Smooth muscle cell (in vitro differentiated cells): ENCODE results near the gene SMAD6. TPM values are rescaled to one million over a fixed set of nuclear protein-coding genes. Genes with fewer than 3 reads are reported as not detected.

Experiments used
- DNase-seq: peaks from one replicate; lab custom pipeline; 2025; ENCODE audit not compliant: unreplicated experiment; lab: John Stamatoyannopoulos, UW
- H2AFZ ChIP-seq: fragments of 200-600 bp; sonication (generic); 2 replicates; pipeline ENCODE4 v1.6.0; 2016; ENCODE audit warnings: antibody characterized with exemption, low read depth, mild to moderate bottlenecking
- H3F3A ChIP-seq: fragments of 200-600 bp; sonication (generic); 2 replicates; pipeline ENCODE4 v1.6.0; 2017; ENCODE audit warnings: antibody characterized with exemption, low read depth
- H3K27ac ChIP-seq: fragments of 200-600 bp; sonication (generic); 2 replicates; pipeline ENCODE4 v1.5.1; 2016; ENCODE audit warnings: low read depth, mild to moderate bottlenecking
- H3K27me3 ChIP-seq: fragments of 200-600 bp; sonication (generic); 2 replicates; pipeline ENCODE4 v1.6.1; 2016; ENCODE audit warnings: low read depth, mild to moderate bottlenecking
- H3K36me3 ChIP-seq: fragments of 200-600 bp; sonication (generic); 2 replicates; pipeline ENCODE4 v1.5.1; 2016; ENCODE audit warnings: low read depth
- H3K4me1 ChIP-seq: fragments of 200-600 bp; sonication (generic); 2 replicates; pipeline ENCODE4 v1.5.1; 2016; ENCODE audit warnings: low read depth
- H3K4me2 ChIP-seq: fragments of 200-600 bp; sonication (generic); 2 replicates; pipeline ENCODE4 v1.6.0; 2016; ENCODE audit warnings: mild to moderate bottlenecking
- H3K4me3 ChIP-seq: fragments of 200-600 bp; sonication (generic); 2 replicates; pipeline ENCODE4 v1.5.1; 2016; ENCODE audit warnings: mild to moderate bottlenecking
- H3K79me2 ChIP-seq: fragments of 200-600 bp; sonication (generic); 2 replicates; pipeline ENCODE4 v1.6.0; 2016; ENCODE audit warnings: low read depth, mild to moderate bottlenecking
- H3K9ac ChIP-seq: fragments of 200-600 bp; sonication (generic); 2 replicates; pipeline ENCODE4 v1.6.0; 2016; ENCODE audit warnings: low read depth
- H3K9me3 ChIP-seq: fragments of 200-600 bp; sonication (generic); replicated peaks from 2 replicates; pipeline ENCODE4 v1.5.1; 2016; ENCODE audit warnings: low read depth
- H4K20me1 ChIP-seq: fragments of 200-600 bp; sonication (generic); 2 replicates; pipeline ENCODE4 v1.6.0; 2016; ENCODE audit warnings: low read depth
- WGBS: methylation state at CpG from one replicate; pipeline ENCODE4 v1.1.7; 2016; ENCODE audit warnings: low lambda C conversion rate; 5-methylcytosine and 5-hydroxymethylcytosine counted together
- polyA plus RNA-seq: library from polyadenylated mRNA; unstranded; fragments of >200 nt; fragmentation: Nextera tagmentation; extraction: Ambion mirVana; gene quantifications from 2 replicates; pipeline ENCODE4 v1.2.1, GENCODE V29; 2016
- total RNA-seq: library from RNA; depleted of rRNA; stranded (reverse); fragments of >200 nt; gene quantifications from 2 replicates; pipeline ENCODE4 v1.2.3, GENCODE V29; 2014
- TF ChIP-seq, protein P1 (sequence below): fragments of 200-600 bp; sonication (generic); IDR thresholded peaks from 2 replicates; pipeline ENCODE4 v1.5.1; 2017; ENCODE audit warnings: borderline replicate concordance, mild to moderate bottlenecking, antibody characterized with exemption; ENCODE audit not compliant: insufficient read depth, poor library complexity, severe bottlenecking

SMAD6 gene
- total and polyA plus RNA-seq, 2 experiments from 2014 or later, result 42.6 to 44.0 TPM

GRCh38 chr15:66700802-66701421 lies 1.1 kb upstream of the SMAD6 start:
- no peaks in the 10 kb centered on the region for H3K9me3 ChIP-seq
- DNase-seq, result peak; percentile 89
- WGBS, result under 1% methylated on average over 50 of the region's 68 CpGs
- H3K79me2 ChIP-seq, result peaks cover 33% of the 10 kb centered on the region
- peak overlapping the region; percentile 60 for H3K9ac ChIP-seq
- H3K27me3 ChIP-seq, result no peaks in the 10 kb centered on the region
- H3K4me1 ChIP-seq, result peaks cover 20% of the 10 kb centered on the region
- peak overlapping the region; percentile 84 for H3K27ac ChIP-seq
- H3F3A ChIP-seq, result peaks cover 4% of the 10 kb centered on the region
- TF ChIP-seq, protein P1, sequence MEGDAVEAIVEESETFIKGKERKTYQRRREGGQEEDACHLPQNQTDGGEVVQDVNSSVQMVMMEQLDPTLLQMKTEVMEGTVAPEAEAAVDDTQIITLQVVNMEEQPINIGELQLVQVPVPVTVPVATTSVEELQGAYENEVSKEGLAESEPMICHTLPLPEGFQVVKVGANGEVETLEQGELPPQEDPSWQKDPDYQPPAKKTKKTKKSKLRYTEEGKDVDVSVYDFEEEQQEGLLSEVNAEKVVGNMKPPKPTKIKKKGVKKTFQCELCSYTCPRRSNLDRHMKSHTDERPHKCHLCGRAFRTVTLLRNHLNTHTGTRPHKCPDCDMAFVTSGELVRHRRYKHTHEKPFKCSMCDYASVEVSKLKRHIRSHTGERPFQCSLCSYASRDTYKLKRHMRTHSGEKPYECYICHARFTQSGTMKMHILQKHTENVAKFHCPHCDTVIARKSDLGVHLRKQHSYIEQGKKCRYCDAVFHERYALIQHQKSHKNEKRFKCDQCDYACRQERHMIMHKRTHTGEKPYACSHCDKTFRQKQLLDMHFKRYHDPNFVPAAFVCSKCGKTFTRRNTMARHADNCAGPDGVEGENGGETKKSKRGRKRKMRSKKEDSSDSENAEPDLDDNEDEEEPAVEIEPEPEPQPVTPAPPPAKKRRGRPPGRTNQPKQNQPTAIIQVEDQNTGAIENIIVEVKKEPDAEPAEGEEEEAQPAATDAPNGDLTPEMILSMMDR, result no peak
- peak overlapping the region; percentile 65 for H2AFZ ChIP-seq
- H3K36me3 ChIP-seq, result no peaks in the 10 kb centered on the region
- H3K4me3 ChIP-seq, result peak overlapping the region; percentile 82
- peaks cover 36% of the 10 kb centered on the region for H4K20me1 ChIP-seq
- peak overlapping the region; percentile 99 for H3K4me2 ChIP-seq

GRCh38 chr15:66701422-66702034 lies 508 bp upstream of the SMAD6 start:
- Histone ChIP-seq H3K9ac (peak overlapping the region; percentile 60), H3K4me3 (peak overlapping the region; percentile 82), H4K20me1 (peaks cover 42% of the 10 kb centered on the region), H3K4me2 (peak overlapping the region; percentile 99), H3K27me3 (no peaks in the 10 kb centered on the region), H3K27ac (peak overlapping the region; percentile 84), H3K9me3 (no peaks in the 10 kb centered on the region), H3K4me1 (peaks cover 22% of the 10 kb centered on the region), H2AFZ (peak overlapping the region; percentile 25), H3K79me2 (peaks cover 39% of the 10 kb centered on the region), H3F3A (peaks cover 4% of the 10 kb centered on the region), H3K36me3 (no peaks in the 10 kb centered on the region)
- no peak for DNase-seq
- TF ChIP-seq, protein P1, result no peak
- under 1% methylated on average over 47 of the region's 48 CpGs for WGBS

DNA sequence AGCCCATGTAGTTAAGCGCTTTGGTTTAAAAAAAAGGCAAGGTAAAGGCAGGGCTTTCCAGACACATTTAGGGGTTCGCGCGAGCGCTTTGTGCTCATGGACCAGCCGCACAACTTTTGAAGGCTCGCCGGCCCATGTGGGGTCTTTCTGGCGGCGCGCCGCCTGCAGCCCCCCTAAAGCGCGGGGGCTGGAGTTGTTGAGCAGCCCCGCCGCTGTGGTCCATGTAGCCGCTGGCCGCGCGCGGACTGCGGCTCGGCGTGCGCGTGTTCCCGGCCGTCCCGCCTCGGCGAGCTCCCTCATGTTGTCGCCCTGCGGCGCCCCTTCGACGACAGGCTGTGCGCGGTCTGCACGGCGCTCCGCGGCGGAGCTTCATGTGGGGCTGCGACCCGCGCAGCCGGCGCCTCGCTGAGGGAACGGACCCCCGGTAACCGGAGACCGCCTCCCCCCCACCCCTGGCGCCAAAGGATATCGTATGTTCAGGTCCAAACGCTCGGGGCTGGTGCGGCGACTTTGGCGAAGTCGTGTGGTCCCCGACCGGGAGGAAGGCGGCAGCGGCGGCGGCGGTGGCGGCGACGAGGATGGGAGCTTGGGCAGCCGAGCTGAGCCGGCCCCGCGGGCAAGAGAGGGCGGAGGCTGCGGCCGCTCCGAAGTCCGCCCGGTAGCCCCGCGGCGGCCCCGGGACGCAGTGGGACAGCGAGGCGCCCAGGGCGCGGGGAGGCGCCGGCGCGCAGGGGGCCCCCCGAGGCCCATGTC lies 927 bp downstream of the SMAD6 start:
- H3K4me2 ChIP-seq, result peak overlapping the region; percentile 99
- no peaks in the 10 kb centered on the region for H3K9me3 ChIP-seq
- WGBS, result under 1% methylated on average over 66 of the region's 95 CpGs
- H4K20me1 ChIP-seq, result peaks cover 57% of the 10 kb centered on the region
- TF ChIP-seq, protein P1, result no peak
- H3K27me3 ChIP-seq, result no peaks in the 10 kb centered on the region
- peak overlapping the region; percentile 84 for H3K27ac ChIP-seq
- H3K4me3 ChIP-seq, result peak overlapping the region; percentile 82
- H3F3A ChIP-seq, result peaks cover 8% of the 10 kb centered on the region
- peaks cover 53% of the 10 kb centered on the region for H3K79me2 ChIP-seq
- H3K4me1 ChIP-seq, result peaks cover 36% of the 10 kb centered on the region
- no peaks in the 10 kb centered on the region for H3K36me3 ChIP-seq
- no peak overlapping the region for H2AFZ ChIP-seq
- H3K9ac ChIP-seq, result peak overlapping the region; percentile 60
- DNase-seq, result no peak
